WI38 (cell line): Measurements from ENCODE around the gene CREB3L4.

ENCODE experiments used
- H3K4me3 ChIP-seq: 2 replicates; pipeline ENCODE4 v1.5.1; 2011; ENCODE audit warnings: low read depth, mild to moderate bottlenecking, control low read depth, low read length
- TF ChIP-seq, protein P1 (sequence below): IDR thresholded peaks from 2 replicates; pipeline ENCODE4 v1.5.1; 2012; ENCODE audit warnings: low read depth, mild to moderate bottlenecking, control low read depth, low read length

The CREB3L4 gene

DNA sequence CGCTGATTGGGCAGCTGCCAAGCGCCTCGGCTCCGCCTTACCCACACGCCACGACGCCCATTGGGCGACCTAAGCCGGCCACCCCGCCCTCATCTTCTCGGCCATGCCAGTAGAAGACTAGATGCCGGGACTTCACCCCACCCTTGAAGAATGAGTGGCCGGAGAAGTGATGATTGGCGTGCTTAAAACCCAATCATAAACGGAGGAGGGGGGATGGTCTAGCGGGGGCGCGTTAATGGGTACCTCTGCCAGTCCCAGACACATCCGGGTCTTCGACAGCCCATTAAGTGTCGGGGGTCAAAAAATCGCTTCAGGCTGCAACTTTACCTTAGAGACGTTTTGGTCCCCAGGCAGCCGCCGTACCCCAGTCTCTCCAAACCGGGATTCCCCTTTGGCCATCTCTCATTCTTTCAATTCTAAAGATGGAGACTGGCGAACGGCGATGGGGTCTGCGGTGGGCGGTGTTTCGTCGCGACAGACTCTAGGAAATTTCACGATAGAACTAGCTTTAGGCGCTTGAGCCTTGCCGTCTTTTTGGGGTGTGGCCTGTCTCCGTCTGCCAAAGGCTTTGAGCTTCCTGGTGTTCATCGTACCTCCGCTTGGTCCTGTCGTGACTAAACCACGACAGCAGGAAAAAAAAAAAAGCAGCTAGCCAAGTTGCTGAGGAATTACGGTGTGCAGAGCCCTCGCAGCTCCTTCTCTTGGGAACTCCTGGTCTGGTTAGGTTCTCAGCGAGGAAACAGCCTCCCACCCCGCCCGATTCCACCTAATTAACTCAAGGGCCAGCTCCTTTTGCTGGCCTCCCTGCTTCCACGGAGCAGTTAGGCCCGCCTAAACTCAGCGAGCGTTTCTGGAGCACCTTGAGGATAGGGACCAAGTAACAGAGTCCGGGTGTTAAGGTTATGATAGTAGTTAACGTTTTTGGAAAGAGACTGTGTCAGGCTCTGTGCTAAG is 44.5 kb upstream of the CREB3L4 start, which contains the start of gene GATAD2B:
TSS of gene GATAD2B (minus strand) at position 1 of the 954 bp plus-strand sequence. CDS start 94,625 bp downstream, outside the sequence.
- peak within 1 kb of the TSS; percentile 81 for H3K4me3 ChIP-seq
- TF ChIP-seq, protein P1, sequence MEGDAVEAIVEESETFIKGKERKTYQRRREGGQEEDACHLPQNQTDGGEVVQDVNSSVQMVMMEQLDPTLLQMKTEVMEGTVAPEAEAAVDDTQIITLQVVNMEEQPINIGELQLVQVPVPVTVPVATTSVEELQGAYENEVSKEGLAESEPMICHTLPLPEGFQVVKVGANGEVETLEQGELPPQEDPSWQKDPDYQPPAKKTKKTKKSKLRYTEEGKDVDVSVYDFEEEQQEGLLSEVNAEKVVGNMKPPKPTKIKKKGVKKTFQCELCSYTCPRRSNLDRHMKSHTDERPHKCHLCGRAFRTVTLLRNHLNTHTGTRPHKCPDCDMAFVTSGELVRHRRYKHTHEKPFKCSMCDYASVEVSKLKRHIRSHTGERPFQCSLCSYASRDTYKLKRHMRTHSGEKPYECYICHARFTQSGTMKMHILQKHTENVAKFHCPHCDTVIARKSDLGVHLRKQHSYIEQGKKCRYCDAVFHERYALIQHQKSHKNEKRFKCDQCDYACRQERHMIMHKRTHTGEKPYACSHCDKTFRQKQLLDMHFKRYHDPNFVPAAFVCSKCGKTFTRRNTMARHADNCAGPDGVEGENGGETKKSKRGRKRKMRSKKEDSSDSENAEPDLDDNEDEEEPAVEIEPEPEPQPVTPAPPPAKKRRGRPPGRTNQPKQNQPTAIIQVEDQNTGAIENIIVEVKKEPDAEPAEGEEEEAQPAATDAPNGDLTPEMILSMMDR: no peak

DNA sequence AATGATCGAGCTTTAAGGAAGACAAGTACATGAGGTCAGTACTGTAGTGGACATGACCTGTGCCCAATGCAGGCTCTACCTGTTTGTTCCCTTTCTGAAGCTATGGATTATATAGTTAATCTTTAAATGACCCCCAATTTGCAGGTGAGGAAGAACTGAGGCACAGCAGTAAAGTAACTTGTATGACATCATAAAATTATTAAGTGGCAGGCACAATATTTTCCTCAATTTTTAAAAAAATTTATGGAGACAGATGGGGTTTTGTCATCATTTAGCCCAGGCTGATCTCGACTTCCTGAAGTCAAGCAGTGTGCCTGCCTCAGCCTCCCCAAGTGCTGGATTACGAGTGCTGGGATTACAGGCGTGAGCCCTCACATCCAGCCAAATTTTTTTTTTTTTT is 41.3 kb upstream of the CREB3L4 start:
- H3K4me3 ChIP-seq: no peak overlapping the region
- TF ChIP-seq, protein P1: no peak

DNA sequence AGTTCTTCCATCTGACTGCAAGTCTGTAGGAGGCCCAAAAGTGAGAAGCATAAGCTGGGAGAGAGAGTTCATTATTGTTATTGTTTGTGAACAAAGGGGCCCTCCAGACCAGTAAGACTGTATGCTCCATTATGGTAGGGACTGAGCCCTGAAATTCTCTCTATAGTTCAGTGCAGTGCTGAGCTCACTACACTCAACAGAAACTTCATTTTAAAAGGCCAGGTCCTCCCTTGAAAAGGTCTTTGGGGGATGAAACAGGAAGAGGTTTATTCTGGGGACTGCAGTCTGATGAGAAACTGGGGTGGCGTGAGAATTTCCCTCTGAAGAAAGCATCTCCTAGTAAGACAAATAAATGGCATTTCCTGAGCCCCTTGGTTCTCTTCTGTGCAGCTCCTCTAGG is 39.5 kb upstream of the CREB3L4 start:
- H3K4me3 ChIP-seq: no peak overlapping the region
- TF ChIP-seq, protein P1: no peak

DNA sequence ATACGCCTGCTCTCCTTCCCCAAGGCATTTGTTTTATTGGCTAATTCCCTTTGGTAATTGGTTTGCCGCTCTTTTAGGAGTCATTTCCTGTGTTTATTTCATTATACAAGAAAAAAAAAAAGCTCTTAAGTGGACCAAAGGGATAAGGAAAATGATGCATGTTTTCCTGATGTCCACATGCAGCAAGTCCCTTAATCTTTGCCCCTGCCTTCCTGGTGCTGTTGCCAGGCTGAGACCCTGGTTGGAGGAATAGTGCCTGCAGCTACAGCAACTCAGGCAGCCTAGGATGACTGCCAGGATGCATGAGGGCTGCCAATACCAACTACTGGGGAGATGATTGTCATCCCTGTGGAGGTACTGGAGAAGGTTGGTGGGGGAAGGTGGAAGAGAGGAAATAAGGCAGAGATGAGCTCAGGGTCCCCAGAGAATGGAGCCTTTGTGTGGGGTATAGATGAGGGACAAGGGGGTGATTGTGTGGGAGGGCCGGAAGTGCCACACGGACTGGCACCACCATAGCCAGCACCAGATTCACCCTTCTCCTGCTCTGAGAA is 38.8 kb upstream of the CREB3L4 start:
- TF ChIP-seq, protein P1: no peak
- no peak overlapping the region for H3K4me3 ChIP-seq

DNA sequence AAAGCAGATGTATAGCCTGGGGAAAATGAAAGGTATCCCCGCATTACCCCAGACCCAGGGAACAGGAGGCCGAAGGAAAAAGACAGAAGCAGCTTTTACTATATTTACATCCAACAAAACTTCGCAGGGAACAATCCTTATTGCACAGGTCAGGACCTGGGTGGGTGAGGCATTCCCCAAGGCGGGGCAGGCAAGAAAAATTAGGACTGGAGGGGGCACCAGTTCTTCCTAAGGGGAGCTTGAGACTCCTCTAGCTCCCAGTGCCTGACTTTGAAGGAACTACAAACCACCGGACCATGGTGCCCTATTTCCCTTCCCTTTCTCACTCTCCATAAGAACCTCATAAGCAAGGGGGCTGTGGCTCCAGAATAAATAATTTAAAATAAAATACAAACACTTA is 38.3 kb upstream of the CREB3L4 start:
- no peak overlapping the region for H3K4me3 ChIP-seq
- TF ChIP-seq, protein P1: no peak

DNA sequence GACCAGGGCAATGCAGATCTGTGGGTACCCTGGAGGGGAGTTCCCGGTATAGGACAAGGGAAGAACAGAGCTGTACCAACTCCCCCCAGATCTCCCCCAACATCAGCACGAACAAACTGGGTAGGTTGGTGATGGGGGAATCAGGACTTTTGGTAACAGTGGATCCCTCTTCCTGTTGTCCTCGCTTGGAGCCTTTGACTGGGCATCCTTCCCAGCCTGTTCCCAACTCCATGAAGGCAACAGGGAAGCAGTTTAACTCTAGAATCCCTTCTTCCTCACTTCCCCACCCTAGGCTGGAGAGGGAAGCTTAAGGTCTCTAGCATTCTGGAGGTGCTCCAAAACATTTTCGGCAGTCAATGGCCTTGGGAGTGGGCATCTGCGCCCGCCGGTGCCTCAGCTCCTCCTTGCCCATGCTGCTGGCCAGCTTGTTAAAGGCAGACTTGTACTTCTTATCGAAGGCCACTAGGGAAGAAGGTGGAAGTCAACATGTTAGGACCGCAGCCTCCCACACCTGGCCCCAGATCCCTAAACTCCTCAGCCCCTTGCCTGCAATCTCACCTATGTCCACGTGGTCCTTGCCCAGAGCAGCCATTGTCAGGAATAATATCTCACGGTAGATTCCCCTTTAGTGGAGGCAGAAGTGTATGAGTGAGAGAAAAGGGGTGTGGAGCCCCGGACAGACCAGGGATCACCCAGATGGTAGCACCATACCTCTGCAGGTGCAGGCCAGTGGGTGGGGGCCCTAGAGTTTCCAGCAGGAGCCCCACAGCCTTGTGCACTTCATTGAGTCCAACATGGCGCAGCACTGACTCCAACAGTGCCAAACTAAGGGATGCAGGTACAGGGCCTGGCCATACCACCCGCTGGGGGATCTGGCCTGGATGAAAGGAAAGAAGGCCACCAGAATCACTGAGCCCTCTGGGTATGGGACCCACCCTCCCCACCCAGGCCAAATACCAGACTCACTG is 37.4 kb upstream of the CREB3L4 start:
- TF ChIP-seq, protein P1: no peak
- no peak overlapping the region for H3K4me3 ChIP-seq
